DOHH2 (cell line): ENCODE data around the gene NT5DC1.

ENCODE experiments used
- CTCF ChIP-seq: fragments of 200-600 bp; sonication (generic); IDR thresholded peaks from one replicate; pipeline ENCODE4 v1.5.1; 2014; ENCODE audit warnings: antibody characterized with exemption, mild to moderate bottlenecking, low read depth, low read length; ENCODE audit not compliant: poor library complexity, severe bottlenecking
- EZH2phosphoT487 ChIP-seq: fragments of 200-600 bp; sonication (generic); IDR thresholded peaks from 2 replicates; pipeline ENCODE4 v1.6.1; 2017; ENCODE audit warnings: borderline replicate concordance, mild to moderate bottlenecking, antibody characterized with exemption, low read length, moderate library complexity, mixed read lengths

GRCh38 chr6:116113386-116113785 is 12.7 kb downstream of the NT5DC1 start:
- TF ChIP-seq CTCF (no peak), EZH2phosphoT487 (no peak)
